Stimulated activated CD8-positive, alpha-beta memory T cell treated with anti-CD3 and anti-CD28 coated beads, Interleukin-7, amount 100 ng/mL, for 24 hours (primary cell): Measurements from ENCODE around the gene NUB1.

Experiments
- DNase-seq: peaks from one replicate; pipeline ENCODE4 v3.0.0-alpha.2; 2020; ENCODE audit warnings: low read depth

The NUB1 gene

GRCh38 chr7:151426441-151426903 lies 84.9 kb downstream of the NUB1 start:
- DNase-seq, result no peak

GRCh38 chr7:151426904-151427704 lies 85.5 kb downstream of the NUB1 start:
- DNase-seq, result no peak

GRCh38 chr7:151427705-151428377 lies 86.2 kb downstream of the NUB1 start:
- DNase-seq, result no peak
